ENCODE measurements around the gene NCL. TPM values are rescaled to one million over a fixed set of nuclear protein-coding genes. Genes with fewer than 3 reads are reported as not detected.
"Not testable (repeated sequence)": the region's sequence is repeated elsewhere in the genome, so short reads cannot be mapped to it uniquely, and the experiment has no call there.

NCL gene
- total and polyA plus RNA-seq, 2 experiments from 2014 or later = 222 to 527 TPM

DNA sequence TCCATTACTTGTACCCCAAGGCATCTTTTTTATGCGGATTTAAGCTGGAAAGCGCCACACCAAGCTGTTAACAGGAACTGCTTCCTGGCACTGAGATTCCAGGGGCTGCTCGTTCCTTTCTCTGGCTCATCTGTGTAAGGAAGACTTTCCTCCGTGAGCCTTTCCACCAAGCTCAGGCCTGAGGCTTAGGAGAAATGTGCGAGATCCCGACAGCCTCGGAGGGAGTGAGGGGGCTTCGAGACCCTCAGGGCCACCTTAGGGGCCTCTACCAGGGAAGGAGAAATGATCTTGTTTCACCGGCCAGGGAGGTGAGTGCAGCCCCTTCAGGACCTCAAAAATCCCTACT is 51.7 kb downstream of the NCL start:
- Histone ChIP-seq H3K4me3 (peak overlapping the region; percentile 50), H3K27me3 (no peaks in the 10 kb centered on the region), H3K4me1 (ENCODE audit: low read depth) (peaks cover 23% of the 10 kb centered on the region), H3K27ac (peak overlapping the region; percentile 65), H3K36me3 (no peaks in the 10 kb centered on the region), H3K9me3 (ENCODE audit: low read depth) (no peaks in the 10 kb centered on the region)
- no peak for DNase-seq (ENCODE audit: low read depth in 1 of 2, low spot score in 1 of 2)
- TF ChIP-seq, protein P1, sequence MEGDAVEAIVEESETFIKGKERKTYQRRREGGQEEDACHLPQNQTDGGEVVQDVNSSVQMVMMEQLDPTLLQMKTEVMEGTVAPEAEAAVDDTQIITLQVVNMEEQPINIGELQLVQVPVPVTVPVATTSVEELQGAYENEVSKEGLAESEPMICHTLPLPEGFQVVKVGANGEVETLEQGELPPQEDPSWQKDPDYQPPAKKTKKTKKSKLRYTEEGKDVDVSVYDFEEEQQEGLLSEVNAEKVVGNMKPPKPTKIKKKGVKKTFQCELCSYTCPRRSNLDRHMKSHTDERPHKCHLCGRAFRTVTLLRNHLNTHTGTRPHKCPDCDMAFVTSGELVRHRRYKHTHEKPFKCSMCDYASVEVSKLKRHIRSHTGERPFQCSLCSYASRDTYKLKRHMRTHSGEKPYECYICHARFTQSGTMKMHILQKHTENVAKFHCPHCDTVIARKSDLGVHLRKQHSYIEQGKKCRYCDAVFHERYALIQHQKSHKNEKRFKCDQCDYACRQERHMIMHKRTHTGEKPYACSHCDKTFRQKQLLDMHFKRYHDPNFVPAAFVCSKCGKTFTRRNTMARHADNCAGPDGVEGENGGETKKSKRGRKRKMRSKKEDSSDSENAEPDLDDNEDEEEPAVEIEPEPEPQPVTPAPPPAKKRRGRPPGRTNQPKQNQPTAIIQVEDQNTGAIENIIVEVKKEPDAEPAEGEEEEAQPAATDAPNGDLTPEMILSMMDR (IDR thresholded peaks at IDR 0.05; ENCODE audit: low read depth, low read length) = no peak

DNA sequence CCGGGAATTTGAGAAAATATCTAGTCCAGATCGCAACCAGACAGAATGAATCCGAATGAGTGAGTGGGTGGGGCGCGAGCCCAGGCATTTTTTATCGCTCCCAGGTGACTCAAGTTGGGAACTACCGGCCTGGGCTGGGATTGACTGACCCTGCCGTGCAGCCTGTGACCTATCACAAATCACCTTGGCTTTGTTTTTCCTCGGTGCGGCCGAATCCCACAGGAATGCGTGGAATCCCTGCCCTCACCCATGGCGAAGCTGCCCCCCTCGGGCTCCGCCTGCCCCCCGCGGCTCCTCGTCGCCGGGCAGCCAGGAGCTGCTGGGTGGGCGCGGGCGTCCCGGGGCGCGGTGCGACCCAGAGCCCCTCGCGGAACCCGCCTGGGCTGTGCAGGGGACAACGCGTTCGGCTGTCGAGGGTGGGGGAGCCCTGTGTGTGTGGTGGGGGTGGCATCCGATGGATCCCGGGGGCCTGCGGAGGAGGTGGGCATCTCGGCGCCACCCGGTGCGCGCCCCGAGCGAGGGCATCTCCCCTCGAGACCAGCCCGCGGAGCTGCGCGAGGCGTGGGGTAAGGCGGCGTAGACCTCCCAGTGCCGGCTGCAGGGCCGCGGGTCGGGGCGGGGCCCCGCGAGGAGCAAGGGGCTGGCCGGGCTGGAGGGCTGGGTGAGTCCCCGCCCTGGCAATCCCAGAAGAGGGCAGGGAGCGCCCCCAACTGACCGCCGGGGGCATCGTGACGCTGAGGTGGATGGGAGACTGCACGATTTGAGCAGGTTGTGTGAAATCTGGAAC is 52.3 kb downstream of the NCL start:
- Histone ChIP-seq H3K27me3 (no peaks in the 10 kb centered on the region), H3K27ac (no peak overlapping the region), H3K4me3 (peak overlapping the region; percentile 50), H3K36me3 (no peaks in the 10 kb centered on the region), H3K9me3 (ENCODE audit: low read depth) (no peaks in the 10 kb centered on the region), H3K4me1 (ENCODE audit: low read depth) (peaks cover 23% of the 10 kb centered on the region)
- TF ChIP-seq, protein P1 (IDR thresholded peaks at IDR 0.05; ENCODE audit: low read depth, low read length) = peak; percentile 94
- peak; percentile 89 to 91 for DNase-seq (ENCODE audit: low read depth in 1 of 2, low spot score in 1 of 2)

DNA sequence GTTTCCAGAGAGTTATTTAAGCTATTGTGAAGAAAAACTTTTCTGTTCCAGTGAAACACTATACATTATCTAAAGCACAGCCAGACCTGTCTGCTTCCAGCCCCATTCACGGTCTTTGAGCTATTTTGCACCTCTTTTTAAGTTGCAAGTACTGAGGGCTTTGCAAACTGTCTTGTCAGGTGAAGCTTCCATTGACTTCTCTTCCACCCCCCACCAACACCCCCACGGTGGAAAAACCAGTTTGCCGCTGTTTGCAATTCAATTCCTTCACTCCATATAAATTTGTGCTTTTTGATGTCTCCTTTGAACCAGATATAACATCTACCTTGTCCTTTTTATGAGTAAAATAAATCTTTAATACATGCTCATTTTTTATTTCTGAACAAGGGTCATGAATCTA is 53.0 kb downstream of the NCL start:
- Histone ChIP-seq H3K4me3 (no peak overlapping the region), H3K9me3 (ENCODE audit: low read depth) (no peaks in the 10 kb centered on the region), H3K4me1 (ENCODE audit: low read depth) (peaks cover 23% of the 10 kb centered on the region), H3K36me3 (no peaks in the 10 kb centered on the region), H3K27ac (no peak overlapping the region), H3K27me3 (no peaks in the 10 kb centered on the region)
- no peak for DNase-seq (ENCODE audit: low read depth in 1 of 2, low spot score in 1 of 2)
- TF ChIP-seq, protein P1 (IDR thresholded peaks at IDR 0.05; ENCODE audit: low read depth, low read length) = no peak

DNA sequence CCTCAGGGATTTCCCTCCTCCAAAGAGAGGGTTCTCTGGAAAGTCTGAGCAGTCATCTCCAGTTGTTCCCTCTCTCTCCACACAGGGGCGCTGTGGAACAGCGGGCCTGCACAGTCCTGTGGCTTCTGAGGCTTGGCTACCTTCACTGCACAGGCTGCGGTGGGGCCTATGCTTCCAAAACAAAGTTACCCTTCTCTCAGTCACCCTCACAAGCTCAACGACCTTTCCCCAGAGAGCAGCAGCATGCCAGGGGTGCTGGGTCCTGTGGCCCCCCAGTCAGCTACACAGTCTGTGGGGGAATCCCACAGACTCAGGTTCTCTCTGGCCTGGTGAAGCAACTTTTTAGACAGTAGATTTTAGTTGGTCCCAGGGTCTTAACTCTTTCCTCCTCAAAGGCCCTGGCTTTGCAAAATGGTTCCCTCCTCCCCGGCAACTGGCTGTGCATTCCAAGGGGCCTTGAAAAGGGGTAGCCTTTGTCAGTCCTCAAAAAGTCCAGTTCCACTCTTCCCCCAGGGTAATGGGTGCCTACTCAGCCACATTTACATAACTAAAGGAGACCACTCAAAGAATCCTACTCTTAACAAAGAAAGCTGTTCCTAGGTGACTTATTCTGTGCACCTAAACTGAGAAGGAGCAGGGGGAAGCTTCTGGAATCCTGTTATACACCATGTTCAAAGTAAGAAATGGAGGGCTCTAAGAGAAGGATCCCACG is 53.8 kb downstream of the NCL start:
- no peak overlapping the region for H3K4me3 ChIP-seq
- no peaks in the 10 kb centered on the region for H3K9me3 ChIP-seq (ENCODE audit: low read depth)
- DNase-seq (ENCODE audit: low read depth in 1 of 2, low spot score in 1 of 2) = no peak
- H3K27ac ChIP-seq = no peak overlapping the region
- TF ChIP-seq, protein P1 (IDR thresholded peaks at IDR 0.05; ENCODE audit: low read depth, low read length) = peak; percentile 35
- H3K27me3 ChIP-seq = no peaks in the 10 kb centered on the region
- peaks cover 23% of the 10 kb centered on the region for H3K4me1 ChIP-seq (ENCODE audit: low read depth)
- H3K36me3 ChIP-seq = no peaks in the 10 kb centered on the region

DNA sequence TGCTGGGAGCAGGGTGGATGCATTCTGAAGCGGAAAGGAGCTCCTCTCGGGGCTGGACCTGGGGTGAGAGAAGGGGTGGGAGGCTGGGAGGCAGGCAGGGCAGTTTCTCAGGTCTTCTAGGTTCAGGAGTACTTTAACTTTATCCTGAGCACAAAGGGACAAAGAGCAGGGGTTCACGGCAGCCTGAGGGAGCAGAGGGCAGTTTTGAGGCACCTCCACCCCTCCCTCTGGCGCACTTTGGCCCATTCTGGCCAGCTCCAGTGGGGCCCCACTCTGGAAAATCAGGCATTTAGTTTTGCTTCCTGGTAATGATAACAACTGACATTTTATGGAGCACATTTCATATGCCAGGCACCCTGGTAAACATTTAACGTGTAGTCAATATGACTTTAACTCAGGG is 54.5 kb downstream of the NCL start:
- H3K36me3 ChIP-seq = no peaks in the 10 kb centered on the region
- DNase-seq (ENCODE audit: low read depth in 1 of 2, low spot score in 1 of 2) = no peak
- H3K4me1 ChIP-seq (ENCODE audit: low read depth) = peaks cover 19% of the 10 kb centered on the region
- no peak overlapping the region for H3K27ac ChIP-seq
- H3K27me3 ChIP-seq = no peaks in the 10 kb centered on the region
- TF ChIP-seq, protein P1 (IDR thresholded peaks at IDR 0.05; ENCODE audit: low read depth, low read length) = no peak
- H3K4me3 ChIP-seq = no peak overlapping the region
- H3K9me3 ChIP-seq (ENCODE audit: low read depth) = no peaks in the 10 kb centered on the region

DNA sequence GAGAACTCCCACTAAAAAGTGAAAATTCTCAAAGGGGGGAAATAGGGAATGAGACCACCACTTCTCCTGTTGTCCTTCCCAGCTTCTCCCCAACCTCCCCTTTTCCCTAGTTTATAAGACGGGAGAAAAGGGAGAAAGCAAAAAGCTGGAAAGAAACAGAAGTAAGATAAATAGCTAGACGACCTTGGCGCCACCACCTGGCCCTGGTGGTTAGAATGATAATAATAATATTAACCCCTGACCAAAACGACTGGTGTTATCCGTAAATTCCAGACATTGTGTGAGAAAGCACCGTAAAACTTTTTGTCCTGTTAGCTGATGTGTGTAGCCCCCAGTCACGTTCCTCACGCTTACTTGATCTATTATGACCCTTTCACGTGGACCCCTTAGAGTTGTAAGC is 56.0 kb downstream of the NCL start:
- H3K27ac ChIP-seq; H3K4me3 ChIP-seq; H3K36me3 ChIP-seq; H3K27me3 ChIP-seq; H3K9me3 ChIP-seq (ENCODE audit: low read depth); DNase-seq (ENCODE audit: low read depth in 1 of 2, low spot score in 1 of 2): not testable (repeated sequence)
- H3K4me1 ChIP-seq (ENCODE audit: low read depth) = peaks cover 18% of the 10 kb centered on the region

DNA sequence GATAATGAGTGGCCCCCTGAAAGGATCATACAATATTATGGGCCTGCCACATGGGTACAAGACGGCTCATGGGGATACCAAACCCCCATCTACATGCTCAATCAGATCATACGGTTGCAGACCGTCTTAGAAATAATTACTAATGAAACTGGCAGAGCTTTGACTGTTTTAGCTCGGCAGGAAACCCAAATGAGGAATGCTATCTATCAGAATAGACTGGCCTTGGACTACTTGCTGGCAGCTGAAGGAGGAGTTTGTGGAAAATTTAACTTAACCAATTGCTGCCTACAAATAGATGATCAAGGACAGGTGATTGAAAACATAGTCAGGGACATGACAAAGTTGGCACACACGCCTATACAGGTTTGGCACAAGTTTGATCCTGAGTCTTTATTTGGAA is 56.6 kb downstream of the NCL start:
- not testable (repeated sequence) for H3K4me3 ChIP-seq; DNase-seq (ENCODE audit: low read depth in 1 of 2, low spot score in 1 of 2); H3K27me3 ChIP-seq; H3K36me3 ChIP-seq; H3K27ac ChIP-seq; H3K9me3 ChIP-seq (ENCODE audit: low read depth)
- H3K4me1 ChIP-seq (ENCODE audit: low read depth) = peaks cover 14% of the 10 kb centered on the region

Data from cardiac muscle cell (in vitro differentiated cells and primary cell).